WTC11 (cell line): ENCODE measurements around the gene PADI1. TPM values are rescaled to one million over a fixed set of nuclear protein-coding genes. Genes with fewer than 3 reads are reported as not detected.

Source experiments
- ATAC-seq: fragments of 200-7000 bp; cut with Tn5 transposase; 2 replicates; pipeline ENCODE4 v1.10.0; 2021; ENCODE audit warnings: mild to moderate bottlenecking, moderate library complexity
- CTCF ChIA-PET: fragments of 300-600 bp; sonication (Branson Sonifier 250); formaldehyde crosslinking; loops from one replicate; lab custom pipeline; 2021; ENCODE audit warnings: antibody characterized with exemption; lab: Charles Lee
- POLR2A ChIA-PET: fragments of 350-600 bp; sonication (Branson Sonifier 250); formaldehyde crosslinking; loops from one replicate; lab custom pipeline; 2021; ENCODE audit warnings: antibody characterized with exemption; lab: Charles Lee
- DNase-seq: peaks from one replicate; pipeline ENCODE4 v3.0.0; 2021; ENCODE audit warnings: low spot score
- H3K27ac Mint-ChIP-seq: 2 replicates; pipeline ENCODE4 v1.8.0; 2021; ENCODE audit warnings: mixed read lengths
- H3K27me3 Mint-ChIP-seq: 2 replicates; pipeline ENCODE4 v1.8.0; 2021; ENCODE audit warnings: low read depth, mild to moderate bottlenecking, moderate library complexity, mixed read lengths
- H3K36me3 Mint-ChIP-seq: 2 replicates; pipeline ENCODE4 v1.8.0; 2021; ENCODE audit warnings: mixed read lengths
- H3K4me1 Mint-ChIP-seq: 2 replicates; pipeline ENCODE4 v1.8.0; 2022; ENCODE audit warnings: mixed read lengths
- H3K4me3 Mint-ChIP-seq: 2 replicates; pipeline ENCODE4 v1.8.0; 2021; ENCODE audit warnings: mild to moderate bottlenecking, moderate library complexity, mixed read lengths
- H3K9me3 Mint-ChIP-seq: 2 replicates; pipeline ENCODE4 v1.8.0; 2021; ENCODE audit warnings: mixed read lengths
- AR ChIP-seq: fragments of 250-450 bp; sonication (Bioruptor Pico); IDR thresholded peaks from 2 replicates; pipeline ENCODE4 v1.9.0; 2021; ENCODE audit warnings: mild to moderate bottlenecking
- ARID4B ChIP-seq: sonication (generic); formaldehyde crosslinking; IDR thresholded peaks from 2 replicates; pipeline ENCODE4 v1.8.0; 2023; ENCODE audit warnings: missing genetic modification reagents, mild to moderate bottlenecking, borderline replicate concordance
- CTCF ChIP-seq: fragments of 200-600 bp; IDR thresholded peaks from 2 replicates; pipeline ENCODE4 v1.8.0; 2022; ENCODE audit warnings: antibody characterized with exemption
- E2F1 ChIP-seq: sonication (generic); formaldehyde crosslinking; IDR thresholded peaks from 2 replicates; pipeline ENCODE4 v1.8.0; 2022; ENCODE audit warnings: mild to moderate bottlenecking, missing genetic modification reagents
- ESRRA ChIP-seq: sonication (generic); formaldehyde crosslinking; IDR thresholded peaks from 2 replicates; pipeline ENCODE4 v1.8.1; 2022; ENCODE audit warnings: mild to moderate bottlenecking, missing genetic modification reagents, borderline replicate concordance
- GRHL2 ChIP-seq: fragments of 250-450 bp; sonication (Bioruptor Pico); IDR thresholded peaks from 2 replicates; pipeline ENCODE4 v1.8.0; 2022; ENCODE audit warnings: mild to moderate bottlenecking, moderate library complexity; ENCODE audit not compliant: insufficient replicate concordance, severe bottlenecking
- GTF2I ChIP-seq: fragments of 250-450 bp; sonication (Bioruptor Pico); conservative IDR thresholded peaks from 2 replicates; pipeline ENCODE4 v1.4.0; 2021; ENCODE audit warnings: mild to moderate bottlenecking
- MLX ChIP-seq: sonication (generic); formaldehyde crosslinking; IDR thresholded peaks from 2 replicates; pipeline ENCODE4 v1.8.1; 2023; ENCODE audit warnings: mild to moderate bottlenecking, missing genetic modification reagents, moderate library complexity
- MXD4 ChIP-seq: fragments of 250-450 bp; sonication (Bioruptor Pico); IDR thresholded peaks from 2 replicates; pipeline ENCODE4 v1.8.0; 2021; ENCODE audit warnings: mild to moderate bottlenecking, moderate library complexity, borderline replicate concordance
- PRDM15 ChIP-seq: sonication (generic); formaldehyde crosslinking; IDR thresholded peaks from 2 replicates; pipeline ENCODE4 v1.8.0; 2022; ENCODE audit warnings: missing genetic modification reagents
- SOX15 ChIP-seq: fragments of 250-450 bp; sonication (Bioruptor Pico); IDR thresholded peaks from 2 replicates; pipeline ENCODE4 v1.9.0; 2021; ENCODE audit warnings: mild to moderate bottlenecking
- ZNF532 ChIP-seq: fragments of 250-450 bp; sonication (Bioruptor Pico); IDR thresholded peaks from 2 replicates; pipeline ENCODE4 v1.9.0; 2021; ENCODE audit warnings: mild to moderate bottlenecking, borderline replicate concordance
- total RNA-seq: library from RNA; stranded (reverse); gene quantifications from 3 replicates; pipeline ENCODE4 v1.2.3, GENCODE V29; 2021

PADI1 gene
- total RNA-seq, 1 experiment from 2014 or later: 0.15 TPM

- no peak overlapping the region for H3K4me3 Mint-ChIP-seq
- no peak overlapping the region for H3K27ac Mint-ChIP-seq
- ATAC-seq (no peak), DNase-seq (no peak)
- POLR2A ChIA-PET: no interaction called here
- CTCF ChIA-PET: interaction anchor here (0.6 kb wide), 3 partner anchors 64 to 69 kb away, joined by 3 to 4 read pairs (median 3); no protein-coding TSS in a partner anchor
- TF ChIP-seq ESRRA (CRISPR knock-in tag): no peak
- TF ChIP-seq ZNF532: no peak
- TF ChIP-seq GRHL2 (CRISPR knock-in tag): no peak
- TF ChIP-seq AR (CRISPR knock-in tag): no peak
- TF ChIP-seq MLX: no peak
- TF ChIP-seq SOX15 (CRISPR knock-in tag): no peak
- no peak for TF ChIP-seq MXD4 (CRISPR knock-in tag)
- no peak for TF ChIP-seq CTCF
- no peak for TF ChIP-seq PRDM15 (CRISPR knock-in tag)
- no peak for TF ChIP-seq ARID4B (CRISPR knock-in tag)
- no peak for TF ChIP-seq GTF2I
- TF ChIP-seq E2F1 (CRISPR knock-in tag): no peak
- H3K27me3 Mint-ChIP-seq: peaks cover 6% of the 10 kb centered on the region; the same call in 1 of the 2 replicates
- peaks cover 8% of the 10 kb centered on the region for H3K9me3 Mint-ChIP-seq
- H3K4me1 Mint-ChIP-seq: 0 out of 2 replicates have a peak, but pooled peaks cover 4% of the 10 kb centered on the region
- peaks cover under 1% of the 10 kb centered on the region for H3K36me3 Mint-ChIP-seq
Measured at GRCh38 chr1:17193222-17194132, 11.5 kb upstream of the PADI1 start.
